ENCODE measurements around the gene KRT39.

DNA sequence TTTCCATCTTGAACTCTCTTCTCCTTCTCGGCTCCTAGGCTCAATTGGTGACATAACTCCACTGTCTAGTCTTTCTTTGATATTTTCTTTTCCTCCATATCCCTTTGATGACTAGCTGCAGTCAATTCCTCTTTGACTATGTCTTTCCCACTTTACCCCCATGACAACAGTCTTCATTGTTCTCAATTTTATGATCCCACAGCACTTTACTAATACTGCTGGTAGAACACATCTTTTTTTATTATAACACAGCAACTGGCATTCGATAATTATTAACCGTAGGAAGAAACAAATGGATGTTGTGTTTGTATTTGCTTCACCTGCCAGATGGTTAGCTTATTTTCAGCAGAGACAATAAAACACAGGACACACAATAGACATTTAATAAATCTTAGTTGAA lies 25.9 kb upstream of the KRT39 start:
- TF ChIP-seq EZH2 (IDR thresholded peaks at IDR 0.05; ENCODE audit: borderline replicate concordance) (no peak), CTCF (IDR thresholded peaks at IDR 0.05; ENCODE audit: poor library complexity) (no peak)
